ENCODE data around the gene ARAP2.

The ARAP2 gene

DNA sequence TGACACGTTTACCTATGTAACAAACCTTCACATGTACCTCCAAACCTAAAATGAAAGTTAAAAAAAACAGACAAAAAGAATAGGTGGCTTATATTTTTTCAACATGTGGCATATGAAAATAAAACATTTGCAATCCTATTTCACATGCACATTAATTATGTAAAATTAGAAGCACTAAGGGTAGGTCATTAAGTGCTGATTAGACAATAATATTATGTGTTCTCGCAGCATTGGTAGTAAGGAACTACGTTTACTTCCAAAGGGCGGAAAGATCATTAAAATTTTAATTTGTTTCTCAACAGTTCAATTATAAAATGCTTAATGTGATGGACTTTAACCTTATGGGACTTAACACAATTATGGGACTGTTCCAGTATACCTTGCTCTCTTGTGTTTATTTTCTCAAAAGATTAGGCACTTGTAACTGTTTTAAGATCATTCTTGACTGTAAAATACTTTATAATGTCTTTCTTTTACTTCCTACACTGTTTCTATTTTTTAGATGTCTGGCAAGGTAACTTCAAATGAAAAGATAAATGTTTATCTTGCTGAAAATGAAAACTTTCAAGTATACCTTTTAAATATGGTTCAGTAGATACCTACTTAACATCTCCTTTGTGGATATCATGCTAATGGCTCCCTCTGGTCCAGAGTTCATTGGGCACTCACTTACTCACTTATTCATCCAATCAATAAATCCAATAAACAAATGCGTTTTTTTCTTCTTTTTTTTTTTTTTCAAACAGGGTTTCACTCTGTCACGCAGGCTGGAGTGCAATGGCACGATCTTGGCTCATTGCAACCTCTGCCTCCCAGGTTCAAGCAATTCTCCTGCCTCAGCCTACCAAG, 202.0 kb downstream of the ARAP2 start:
- DNase-seq (ENCODE audit: low spot score): no peak

- DNase-seq (ENCODE audit: low spot score): no peak
These were observed 203.0 kb downstream of the ARAP2 start for GRCh38 chr4:36041340-36041739.

- no peak for DNase-seq (ENCODE audit: low spot score)
These were observed 205.3 kb downstream of the ARAP2 start for GRCh38 chr4:36039026-36039425.

GRCh38 chr4:36038491-36038890, 205.8 kb downstream of the ARAP2 start:
- DNase-seq (ENCODE audit: low spot score): no peak

DNA sequence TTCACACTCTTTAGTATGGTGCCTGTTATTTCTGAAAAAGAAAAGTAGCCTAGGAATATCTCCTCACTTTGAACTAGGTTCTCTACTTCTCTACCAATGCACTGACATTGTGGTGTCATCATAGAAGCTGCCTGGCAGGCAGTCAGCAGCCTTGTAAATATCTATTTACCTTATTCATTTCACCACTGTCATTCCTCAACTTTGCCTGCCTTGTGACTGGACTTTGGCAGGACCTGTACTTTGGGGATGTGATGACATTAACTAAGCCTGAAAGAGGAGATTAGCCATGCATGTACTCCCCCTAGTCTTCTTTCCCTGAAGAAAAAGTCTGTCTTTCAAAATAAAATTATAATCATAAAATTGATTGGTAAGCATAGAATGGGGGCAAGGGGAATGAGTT, 207.2 kb downstream of the ARAP2 start:
- DNase-seq (ENCODE audit: low spot score): no peak

DNA sequence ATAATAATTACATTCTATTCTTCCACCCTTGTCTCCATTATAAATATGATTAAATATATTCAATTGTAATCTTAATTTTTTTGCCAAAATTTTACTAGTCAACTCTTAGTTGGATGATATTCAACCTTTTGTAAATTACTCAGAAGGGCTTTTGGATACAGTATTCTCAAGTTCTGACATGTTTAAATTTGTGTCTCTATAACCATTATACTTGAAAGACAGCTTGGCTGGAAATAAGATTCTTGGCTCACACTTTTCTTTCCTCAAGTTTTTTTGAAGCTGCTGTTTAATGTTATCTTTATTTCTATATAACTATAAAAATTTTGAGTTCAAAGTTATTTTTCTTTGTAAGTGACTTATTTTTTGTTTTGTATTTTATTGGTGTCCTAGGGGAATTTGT, 214.4 kb downstream of the ARAP2 start:
- no peak for DNase-seq (ENCODE audit: low spot score)

DNA sequence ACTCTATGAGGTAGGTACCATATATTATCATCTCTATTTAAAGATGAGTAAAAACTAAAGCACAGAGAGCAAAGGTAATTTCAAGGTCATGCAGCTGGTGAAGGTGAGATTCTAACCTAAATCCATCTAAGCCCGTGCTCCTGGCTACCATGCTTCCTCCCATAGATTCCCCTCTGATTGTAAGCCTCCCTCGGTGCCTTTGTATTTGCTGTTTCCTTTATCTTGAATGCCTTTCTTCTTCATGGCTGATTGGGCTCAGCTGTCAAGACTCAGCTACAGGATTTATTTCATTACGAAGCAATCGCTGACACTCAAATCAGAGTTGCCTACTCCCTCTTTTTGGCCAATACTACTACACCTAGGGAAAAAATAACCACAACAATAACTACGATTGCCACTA, 217.1 kb downstream of the ARAP2 start:
- no peak for DNase-seq (ENCODE audit: low spot score)

DNA sequence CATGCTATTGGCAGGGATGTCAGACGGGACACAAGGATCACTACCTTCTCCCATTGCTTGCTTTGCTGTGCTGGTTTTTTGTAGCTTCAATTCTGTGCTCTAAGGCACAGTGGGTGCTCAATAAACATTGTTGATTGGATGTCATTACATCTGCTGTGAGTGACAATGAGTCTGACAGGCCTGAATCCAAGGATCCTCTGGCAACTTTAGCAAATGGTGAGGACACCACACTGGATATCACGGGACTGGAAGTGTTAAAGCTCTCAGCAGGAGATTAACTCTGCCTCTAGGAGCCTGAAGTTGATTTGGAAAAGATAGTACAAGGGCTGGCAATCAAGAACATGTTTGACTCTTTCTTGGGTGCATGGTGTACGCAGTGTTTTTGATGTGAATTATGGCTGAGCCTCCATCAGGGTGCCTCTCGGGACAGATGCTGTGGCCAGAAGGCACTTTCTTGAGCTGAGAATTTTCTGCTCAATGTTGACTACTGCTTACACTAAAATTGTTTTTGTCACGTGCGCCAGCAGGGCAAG, 217.9 kb downstream of the ARAP2 start:
- no peak for DNase-seq (ENCODE audit: low spot score)

GRCh38 chr4:36024901-36025660, 219.2 kb downstream of the ARAP2 start:
- no peak for DNase-seq (ENCODE audit: low spot score)

DNA sequence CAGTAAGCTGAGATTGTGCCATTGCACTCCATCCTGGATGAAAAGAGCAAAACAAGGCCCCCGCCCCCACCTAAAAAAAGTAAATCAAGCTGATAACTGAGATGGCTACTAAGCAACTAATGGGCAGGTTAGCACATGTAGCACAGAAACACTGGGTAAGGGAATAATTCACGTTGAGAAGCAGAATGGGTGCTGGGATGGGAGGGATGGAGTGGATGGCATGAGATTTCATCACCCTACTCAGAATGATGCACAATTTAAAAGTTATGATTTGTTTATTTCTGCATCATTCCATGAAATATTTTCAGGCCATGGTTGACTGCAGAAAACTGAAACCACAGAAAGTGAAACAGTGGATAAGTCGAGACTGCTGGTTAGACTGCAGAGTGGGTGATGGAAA, 224.0 kb downstream of the ARAP2 start:
- no peak for DNase-seq (ENCODE audit: low spot score)
